Measurements from ENCODE around the gene MOB1A.
A peak's percentile ranks its signal among the peaks of the same experiment; 100 is the strongest.

MOB1A gene

GRCh38 chr2:74205596-74205995, 26.9 kb upstream of the MOB1A start:
- peaks cover 90% of the 10 kb centered on the region for H3K36me3 ChIP-seq (ENCODE audit: insufficient read depth, low read length)
- no peaks in the 10 kb centered on the region for H3F3A ChIP-seq (ENCODE audit: insufficient read depth, low read length)
- no peaks in the 10 kb centered on the region for H3K9me2 ChIP-seq (ENCODE audit: low read depth, low read length)
- H3K9ac ChIP-seq (ENCODE audit: low read length), result no peak overlapping the region
- no peaks in the 10 kb centered on the region for H4K20me1 ChIP-seq (ENCODE audit: insufficient read depth, low read length)
- no peak overlapping the region for H3K4me3 ChIP-seq (ENCODE audit: low read depth, low read length, poor library complexity, severe bottlenecking)
- TF ChIP-seq EZH2 (IDR thresholded peaks at IDR 0.05; ENCODE audit: borderline replicate concordance, low read length), result no peak
- no peak overlapping the region for H2AFZ ChIP-seq (ENCODE audit: low read length)
- H3K9me3 ChIP-seq (ENCODE audit: low read length), result no peaks in the 10 kb centered on the region
- H3K27ac ChIP-seq (ENCODE audit: low read depth, low read length, poor library complexity, severe bottlenecking), result no peak overlapping the region
- no peak overlapping the region for H3K4me2 ChIP-seq (ENCODE audit: low read length)
- no peaks in the 10 kb centered on the region for H3K27me3 ChIP-seq (ENCODE audit: insufficient read depth, low read length)
- peaks cover 60% of the 10 kb centered on the region for H3K79me2 ChIP-seq (ENCODE audit: insufficient read depth, low read length)
- peaks cover 29% of the 10 kb centered on the region for H3K4me1 ChIP-seq (ENCODE audit: insufficient read depth, low read length, severe bottlenecking)

- no peak overlapping the region for H3K4me3 ChIP-seq (ENCODE audit: low read depth, low read length, poor library complexity, severe bottlenecking)
- H3K27me3 ChIP-seq (ENCODE audit: insufficient read depth, low read length), result no peaks in the 10 kb centered on the region
- peaks cover 90% of the 10 kb centered on the region for H3K36me3 ChIP-seq (ENCODE audit: insufficient read depth, low read length)
- H3F3A ChIP-seq (ENCODE audit: insufficient read depth, low read length), result no peaks in the 10 kb centered on the region
- no peaks in the 10 kb centered on the region for H3K9me3 ChIP-seq (ENCODE audit: low read length)
- no peaks in the 10 kb centered on the region for H3K9me2 ChIP-seq (ENCODE audit: low read depth, low read length)
- no peak overlapping the region for H2AFZ ChIP-seq (ENCODE audit: low read length)
- peak overlapping the region; percentile 26; the same call in 1 of the 2 replicates for H3K4me2 ChIP-seq (ENCODE audit: low read length)
- H4K20me1 ChIP-seq (ENCODE audit: insufficient read depth, low read length), result no peaks in the 10 kb centered on the region
- H3K27ac ChIP-seq (ENCODE audit: low read depth, low read length, poor library complexity, severe bottlenecking), result no peak overlapping the region
- TF ChIP-seq CTCF (IDR thresholded peaks at IDR 0.05; ENCODE audit: low read length), result no peak
- no peak for TF ChIP-seq EZH2 (IDR thresholded peaks at IDR 0.05; ENCODE audit: borderline replicate concordance, low read length)
- H3K4me1 ChIP-seq (ENCODE audit: insufficient read depth, low read length, severe bottlenecking), result peaks cover 34% of the 10 kb centered on the region
- H3K9ac ChIP-seq (ENCODE audit: low read length), result no peak overlapping the region
- H3K79me2 ChIP-seq (ENCODE audit: insufficient read depth, low read length), result peaks cover 65% of the 10 kb centered on the region
These were observed 26.4 kb upstream of the MOB1A start for GRCh38 chr2:74205113-74205512.

- peaks cover 72% of the 10 kb centered on the region for H3K79me2 ChIP-seq (ENCODE audit: insufficient read depth, low read length)
- H3K4me2 ChIP-seq (ENCODE audit: low read length), result no peak overlapping the region
- no peaks in the 10 kb centered on the region for H3K9me3 ChIP-seq (ENCODE audit: low read length)
- H3K36me3 ChIP-seq (ENCODE audit: insufficient read depth, low read length), result peaks cover 90% of the 10 kb centered on the region
- H3K4me1 ChIP-seq (ENCODE audit: insufficient read depth, low read length, severe bottlenecking), result peaks cover 40% of the 10 kb centered on the region
- H3K9ac ChIP-seq (ENCODE audit: low read length), result no peak overlapping the region
- no peak overlapping the region for H2AFZ ChIP-seq (ENCODE audit: low read length)
- no peaks in the 10 kb centered on the region for H4K20me1 ChIP-seq (ENCODE audit: insufficient read depth, low read length)
- H3F3A ChIP-seq (ENCODE audit: insufficient read depth, low read length), result no peaks in the 10 kb centered on the region
- H3K27ac ChIP-seq (ENCODE audit: low read depth, low read length, poor library complexity, severe bottlenecking), result no peak overlapping the region
- H3K9me2 ChIP-seq (ENCODE audit: low read depth, low read length), result no peaks in the 10 kb centered on the region
- TF ChIP-seq CTCF (IDR thresholded peaks at IDR 0.05; ENCODE audit: low read length) (no peak), EZH2 (IDR thresholded peaks at IDR 0.05; ENCODE audit: borderline replicate concordance, low read length) (no peak)
- H3K4me3 ChIP-seq (ENCODE audit: low read depth, low read length, poor library complexity, severe bottlenecking), result no peak overlapping the region
- H3K27me3 ChIP-seq (ENCODE audit: insufficient read depth, low read length), result no peaks in the 10 kb centered on the region
These were observed 25.8 kb upstream of the MOB1A start for GRCh38 chr2:74204436-74204835.

- Histone ChIP-seq H3K27ac (ENCODE audit: low read depth, low read length, poor library complexity, severe bottlenecking) (no peak overlapping the region), H3K27me3 (ENCODE audit: insufficient read depth, low read length) (no peaks in the 10 kb centered on the region), H3K4me3 (ENCODE audit: low read depth, low read length, poor library complexity, severe bottlenecking) (peak overlapping the region; percentile 77), H4K20me1 (ENCODE audit: insufficient read depth, low read length) (no peaks in the 10 kb centered on the region), H3K4me2 (ENCODE audit: low read length) (peak overlapping the region; percentile 92), H2AFZ (ENCODE audit: low read length) (no peak overlapping the region), H3F3A (ENCODE audit: insufficient read depth, low read length) (no peaks in the 10 kb centered on the region), H3K36me3 (ENCODE audit: insufficient read depth, low read length) (peaks cover 66% of the 10 kb centered on the region), H3K9ac (ENCODE audit: low read length) (no peak overlapping the region), H3K9me2 (ENCODE audit: low read depth, low read length) (no peaks in the 10 kb centered on the region), H3K9me3 (ENCODE audit: low read length) (no peaks in the 10 kb centered on the region), H3K79me2 (ENCODE audit: insufficient read depth, low read length) (peaks cover 75% of the 10 kb centered on the region), H3K4me1 (ENCODE audit: insufficient read depth, low read length, severe bottlenecking) (peaks cover 55% of the 10 kb centered on the region)
- TF ChIP-seq EZH2 (IDR thresholded peaks at IDR 0.05; ENCODE audit: borderline replicate concordance, low read length) (no peak), CTCF (IDR thresholded peaks at IDR 0.05; ENCODE audit: low read length) (no peak)
These were observed 22.9 kb upstream of the MOB1A start for GRCh38 chr2:74201596-74201995.

All from OCI-LY1 (cell line).